Measurements from ENCODE around the gene ZFP92. TPM values are rescaled to one million over a fixed set of nuclear protein-coding genes. Genes with fewer than 3 reads are reported as not detected.

The ZFP92 gene
- total and polyA plus RNA-seq, 2 of the 8 experiments (the other 6 are each of a cell fraction or from before 2014, with no cell fraction given): 0.14 to 0.41 TPM

GRCh38 chrX:153446950-153447580 lies 35.8 kb downstream of the ZFP92 start:
- H4K91ac ChIP-seq (replicated peaks; ENCODE audit: insufficient read length, low read length): no peak overlapping the region
- no peak overlapping the region for H3K56ac ChIP-seq (replicated peaks; ENCODE audit: insufficient read length, low read depth, low read length)
- no peak overlapping the region for H3K4me2 ChIP-seq (ENCODE audit: insufficient read depth in 1 of 2, low read depth in 2 of 2, low read length in 2 of 2)
- H3K27me3 ChIP-seq (replicated peaks in 1 of 4; ENCODE audit: control insufficient read depth in 3 of 4, extremely low read depth in 1 of 4, insufficient read depth in 3 of 4, low read length in 3 of 4): no peaks in the 10 kb centered on the region
- CTCF ChIA-PET (ENCODE audit: partially characterized antibody): no interaction called here
- no peaks in the 10 kb centered on the region for H4K20me1 ChIP-seq (replicated peaks in 1 of 2; ENCODE audit: control insufficient read depth in 1 of 2, insufficient read depth in 2 of 2, low read length in 2 of 2)
- H3K9ac ChIP-seq (replicated peaks in 1 of 4; ENCODE audit: extremely low read depth in 1 of 4, low read depth in 3 of 4, low read length in 3 of 4): no peak overlapping the region
- no peak overlapping the region for H3K27ac ChIP-seq (ENCODE audit: low read depth, low read length)
- no peaks in the 10 kb centered on the region for H3K23me2 ChIP-seq (ENCODE audit: low read depth, low read length)
- no peak overlapping the region for H3K23ac ChIP-seq (ENCODE audit: insufficient read length)
- no peak overlapping the region for H2AK5ac ChIP-seq (ENCODE audit: low read depth, low read length)
- no peaks in the 10 kb centered on the region; a peak in 1 of 8 replicates for H3K36me3 ChIP-seq (ENCODE audit: control insufficient read depth in 2 of 4, insufficient read depth in 4 of 4, low read length in 3 of 4)
- no peak overlapping the region for H2BK120ac ChIP-seq (replicated peaks; ENCODE audit: low read depth, low read length)
- WGBS, 2 experiments (ENCODE audit: extremely low coverage in 1 of 2, insufficient coverage in 1 of 2, insufficient read length in 1 of 2, insufficient replicate concordance in 2 of 2, low coverage in 1 of 2, low lambda C conversion rate in 2 of 2, missing lambda C conversion rate in 1 of 2): 93% methylated on average over 12 of the region's 17 CpGs; no CpG with 5 or more reads in 1 of the 2 experiments
- no peak overlapping the region for H3K14ac ChIP-seq (ENCODE audit: insufficient read length)
- H3K4me1 ChIP-seq (replicated peaks in 1 of 4; ENCODE audit: control insufficient read depth in 3 of 4, insufficient read depth in 4 of 4, low read length in 3 of 4): no peaks in the 10 kb centered on the region
- no peak overlapping the region for H2BK5ac ChIP-seq (ENCODE audit: low read depth, low read length)
- H4K8ac ChIP-seq (ENCODE audit: extremely low read depth, insufficient read depth, low read length): no peak overlapping the region
- no peak overlapping the region for H3K4me3 ChIP-seq (ENCODE audit: extremely low read depth in 1 of 4, insufficient read depth in 2 of 4, low read depth in 3 of 4, low read length in 4 of 4)
- no peak for TF ChIP-seq SUZ12 (IDR thresholded peaks at IDR 0.05; ENCODE audit: low read length)
- no peak for TF ChIP-seq EZH2 (IDR thresholded peaks at IDR 0.05; ENCODE audit: low read depth, low read length, severe bottlenecking)
- no peak for TF ChIP-seq KDM4A (IDR thresholded peaks at IDR 0.05; ENCODE audit: low read depth, low read length, severe bottlenecking)
- no peak for TF ChIP-seq HDAC6 (IDR thresholded peaks at IDR 0.05; ENCODE audit: low read depth, low read length)
- TF ChIP-seq CHD2 (IDR thresholded peaks at IDR 0.05; ENCODE audit: low read length): no peak
- H3K79me1 ChIP-seq (ENCODE audit: low read depth, low read length): no peaks in the 10 kb centered on the region
- H2AFZ ChIP-seq (ENCODE audit: low read length): no peak overlapping the region
- no peaks in the 10 kb centered on the region for H3K9me3 ChIP-seq (ENCODE audit: insufficient read depth in 2 of 2, low read depth in 1 of 2, low read length in 1 of 2)
- no peak for DNase-seq (ENCODE audit: low read depth in 1 of 2, low spot score in 2 of 2)
- no peak overlapping the region for H2BK20ac ChIP-seq (ENCODE audit: low read length)
- FAIRE-seq: no peak
- H3K79me2 ChIP-seq (ENCODE audit: control insufficient read depth in 1 of 2, insufficient read depth in 2 of 2, low read length in 2 of 2): no peaks in the 10 kb centered on the region
- no peak overlapping the region for H2BK12ac ChIP-seq (ENCODE audit: low read depth, low read length)
- H3K18ac ChIP-seq (ENCODE audit: extremely low read depth, low read length): no peak overlapping the region
- POLR2A ChIA-PET (ENCODE audit: partially characterized antibody): no interaction called here
- H4K5ac ChIP-seq (ENCODE audit: insufficient read length, low read depth, low read length): no peak overlapping the region
- no peak overlapping the region for H3K4ac ChIP-seq (replicated peaks; ENCODE audit: insufficient read length, low read depth, low read length)
- H2BK15ac ChIP-seq (ENCODE audit: low read length): no peak overlapping the region

All from H1 (cell line).